Coronary artery (tissue), 2 donors: Measurements from ENCODE around the gene C9orf85.

Experiments used
- DNase-seq: peaks from one replicate; pipeline ENCODE4 v3.0.0-alpha.2; 2017; ENCODE audit warnings: low spot score
- H3K27ac ChIP-seq, 2 donors: fragments of 200-600 bp; sonication (generic); one replicate each; pipeline ENCODE4 v1.5.1; 2016 to 2019
- H3K4me3 ChIP-seq: fragments of 200-600 bp; sonication (generic); 2 replicates; pipeline ENCODE4 v1.5.1; 2016; ENCODE audit warnings: mild to moderate bottlenecking, moderate library complexity
- CTCF ChIP-seq: fragments of 200-600 bp; sonication (generic); IDR thresholded peaks from one replicate; pipeline ENCODE4 v1.5.1; 2019; ENCODE audit warnings: antibody characterized with exemption

C9orf85 gene

GRCh38 chr9:71904076-71904475 lies 7.4 kb upstream of the C9orf85 start:
- TF ChIP-seq CTCF = no peak
- H3K27ac ChIP-seq = no peak overlapping the region
- H3K4me3 ChIP-seq = no peak overlapping the region
- no peak for DNase-seq

DNA sequence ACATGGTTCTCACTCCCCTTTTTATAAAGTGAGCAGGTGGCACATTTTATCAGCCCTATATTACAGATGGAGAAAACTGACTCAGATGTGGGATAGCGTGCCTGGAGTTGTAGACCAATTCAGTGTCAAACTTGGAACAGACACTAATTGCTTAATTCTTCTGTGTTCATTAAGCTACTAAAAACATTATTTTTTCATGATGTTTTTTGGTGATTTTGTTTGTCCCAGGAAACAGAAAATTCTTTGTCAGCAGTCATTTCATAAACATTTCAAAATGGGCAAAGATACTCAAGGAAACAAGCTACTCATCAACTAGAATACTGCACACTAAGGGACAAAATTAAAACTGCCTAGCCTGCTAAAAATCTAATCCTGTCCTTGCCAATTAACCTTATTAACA lies 2.6 kb upstream of the C9orf85 start:
- TF ChIP-seq CTCF = no peak
- no peak overlapping the region for H3K27ac ChIP-seq
- DNase-seq = no peak
- H3K4me3 ChIP-seq = peak overlapping the region; percentile 78

GRCh38 chr9:71909887-71910649 lies 1.4 kb upstream of the C9orf85 start:
- H3K27ac ChIP-seq = peak overlapping the region; percentile 90 to 95
- TF ChIP-seq CTCF = no peak
- peak overlapping the region; percentile 78 for H3K4me3 ChIP-seq
- peak; percentile 77 for DNase-seq

DNA sequence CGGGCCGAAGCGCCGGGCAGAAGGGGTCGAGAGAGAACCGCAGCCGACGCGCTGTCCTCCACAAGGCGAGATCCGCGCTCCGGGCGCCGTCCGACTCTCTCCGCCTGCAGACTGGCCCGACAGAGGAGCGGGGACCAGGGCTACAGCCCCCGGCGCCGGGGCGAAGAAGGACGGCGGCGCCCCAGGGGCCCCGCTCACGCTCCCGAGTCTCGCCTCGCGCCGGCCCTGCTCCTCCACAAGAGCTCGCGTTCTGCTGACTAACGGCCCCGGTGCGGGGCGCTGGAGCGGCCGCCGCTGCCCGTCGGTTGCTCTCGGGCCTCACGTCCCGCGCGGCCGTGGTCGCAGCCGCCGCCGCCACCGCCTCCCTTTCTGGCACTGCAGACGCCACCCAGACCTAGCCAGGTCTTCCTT lies 784 bp upstream of the C9orf85 start:
- Histone ChIP-seq H3K4me3 (peak overlapping the region; percentile 78), H3K27ac (peak overlapping the region; percentile 90 to 95)
- DNase-seq = no peak
- TF ChIP-seq CTCF = no peak

DNA sequence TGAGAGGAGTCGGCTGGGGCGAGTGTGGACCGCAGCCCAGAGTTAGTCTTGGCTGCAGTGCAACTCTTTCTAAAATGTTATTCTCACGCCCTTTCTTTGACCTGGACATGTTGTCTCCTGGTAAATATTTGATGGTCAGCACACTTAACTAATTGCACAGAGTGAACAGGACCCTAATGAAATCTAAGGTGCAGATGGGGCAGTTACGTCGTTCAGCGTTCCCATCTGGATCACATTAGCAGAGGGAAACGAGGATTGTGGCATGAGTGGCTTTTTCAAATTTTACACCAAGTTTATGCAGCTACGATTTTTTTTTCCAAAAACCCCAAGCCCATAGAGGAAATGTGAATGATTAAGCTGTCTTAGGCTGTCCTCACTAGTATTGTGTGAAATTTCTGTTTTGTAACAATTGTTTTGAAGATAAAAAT lies 483 bp downstream of the C9orf85 start:
- no peak for TF ChIP-seq CTCF
- Histone ChIP-seq H3K4me3 (peak overlapping the region; percentile 78), H3K27ac (peak overlapping the region; percentile 35 to 90)
- no peak for DNase-seq

DNA sequence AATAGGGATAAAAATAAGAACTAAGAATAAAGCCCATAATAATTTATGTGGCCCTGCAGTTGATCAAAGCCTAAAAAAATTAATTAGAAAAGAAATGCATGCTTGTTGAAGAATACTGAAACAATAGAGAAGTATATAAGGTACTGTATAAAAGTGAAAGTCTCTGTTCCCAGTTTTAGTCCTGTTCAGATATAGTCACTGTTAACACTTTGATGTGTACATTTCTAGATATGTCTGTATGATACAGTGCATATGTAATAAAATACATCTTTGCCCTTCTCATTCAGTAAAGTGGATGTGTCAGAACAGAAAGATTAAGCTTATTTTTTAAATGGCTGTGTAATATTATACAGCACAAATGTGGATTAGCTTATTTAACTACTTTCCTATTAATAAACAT lies 4.1 kb downstream of the C9orf85 start:
- Histone ChIP-seq H3K27ac (no peak overlapping the region), H3K4me3 (no peak overlapping the region)
- no peak for TF ChIP-seq CTCF
- no peak for DNase-seq

GRCh38 chr9:71916834-71917534 lies 5.5 kb downstream of the C9orf85 start:
- no peak overlapping the region for H3K4me3 ChIP-seq
- no peak overlapping the region for H3K27ac ChIP-seq
- no peak for DNase-seq
- TF ChIP-seq CTCF = no peak
